ENCODE measurements around the gene NOL6. TPM values are rescaled to one million over a fixed set of nuclear protein-coding genes. Genes with fewer than 3 reads are reported as not detected.

Gene NOL6
- total RNA-seq, 1 experiment from 2014 or later, result 39.3 TPM

GRCh38 chr9:33469891-33470290, 3.8 kb downstream of the NOL6 start:
- Mint-ChIP-seq H3K4me1 (ENCODE audit: low read depth, unreplicated experiment) (peaks cover 9% of the 10 kb centered on the region), H3K27me3 (ENCODE audit: unreplicated experiment) (no peaks in the 10 kb centered on the region), H3K9me3 (ENCODE audit: low read depth, unreplicated experiment) (no peaks in the 10 kb centered on the region), H3K36me3 (ENCODE audit: insufficient read depth, unreplicated experiment) (peaks cover 44% of the 10 kb centered on the region), H3K4me3 (ENCODE audit: low read depth, unreplicated experiment) (no peak overlapping the region), H3K27ac (ENCODE audit: unreplicated experiment) (no peak overlapping the region)
- CTCF ChIA-PET, result interaction anchor here (1.8 kb wide), 1 partner anchor 17 kb away, joined by 5 read pairs; no protein-coding TSS in a partner anchor
- BruUV-seq (replicated peaks), result no TSS peak
- TF ChIP-seq, protein P1, sequence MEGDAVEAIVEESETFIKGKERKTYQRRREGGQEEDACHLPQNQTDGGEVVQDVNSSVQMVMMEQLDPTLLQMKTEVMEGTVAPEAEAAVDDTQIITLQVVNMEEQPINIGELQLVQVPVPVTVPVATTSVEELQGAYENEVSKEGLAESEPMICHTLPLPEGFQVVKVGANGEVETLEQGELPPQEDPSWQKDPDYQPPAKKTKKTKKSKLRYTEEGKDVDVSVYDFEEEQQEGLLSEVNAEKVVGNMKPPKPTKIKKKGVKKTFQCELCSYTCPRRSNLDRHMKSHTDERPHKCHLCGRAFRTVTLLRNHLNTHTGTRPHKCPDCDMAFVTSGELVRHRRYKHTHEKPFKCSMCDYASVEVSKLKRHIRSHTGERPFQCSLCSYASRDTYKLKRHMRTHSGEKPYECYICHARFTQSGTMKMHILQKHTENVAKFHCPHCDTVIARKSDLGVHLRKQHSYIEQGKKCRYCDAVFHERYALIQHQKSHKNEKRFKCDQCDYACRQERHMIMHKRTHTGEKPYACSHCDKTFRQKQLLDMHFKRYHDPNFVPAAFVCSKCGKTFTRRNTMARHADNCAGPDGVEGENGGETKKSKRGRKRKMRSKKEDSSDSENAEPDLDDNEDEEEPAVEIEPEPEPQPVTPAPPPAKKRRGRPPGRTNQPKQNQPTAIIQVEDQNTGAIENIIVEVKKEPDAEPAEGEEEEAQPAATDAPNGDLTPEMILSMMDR (IDR thresholded peaks at IDR 0.05; ENCODE audit: unreplicated experiment), result no peak
- DNase-seq, result no peak
- intact Hi-C loops (cut with micrococcal nuclease; ENCODE audit: unreplicated experiment), result loop anchor here (5.0 kb wide), 3 partner anchors 37 to 183 kb away; no protein-coding TSS in a partner anchor

GRCh38 chr9:33468797-33469621, 4.7 kb downstream of the NOL6 start:
- intact Hi-C loops (cut with micrococcal nuclease; ENCODE audit: unreplicated experiment), result loop anchor here (5.0 kb wide), 1 partner anchor 52 kb away; no protein-coding TSS in a partner anchor
- Mint-ChIP-seq H3K27me3 (ENCODE audit: unreplicated experiment) (no peaks in the 10 kb centered on the region), H3K4me1 (ENCODE audit: low read depth, unreplicated experiment) (peaks cover 9% of the 10 kb centered on the region), H3K4me3 (ENCODE audit: low read depth, unreplicated experiment) (no peak overlapping the region), H3K36me3 (ENCODE audit: insufficient read depth, unreplicated experiment) (peaks cover 42% of the 10 kb centered on the region), H3K27ac (ENCODE audit: unreplicated experiment) (no peak overlapping the region), H3K9me3 (ENCODE audit: low read depth, unreplicated experiment) (no peaks in the 10 kb centered on the region)
- no TSS peak for BruUV-seq (replicated peaks)
- DNase-seq, result no peak
- CTCF ChIA-PET, result no interaction called here
- TF ChIP-seq, protein P1 (IDR thresholded peaks at IDR 0.05; ENCODE audit: unreplicated experiment), result no peak

GRCh38 chr9:33468215-33468730, 5.5 kb downstream of the NOL6 start:
- Mint-ChIP-seq H3K4me1 (ENCODE audit: low read depth, unreplicated experiment) (peaks cover 9% of the 10 kb centered on the region), H3K27me3 (ENCODE audit: unreplicated experiment) (no peaks in the 10 kb centered on the region), H3K4me3 (ENCODE audit: low read depth, unreplicated experiment) (no peak overlapping the region), H3K9me3 (ENCODE audit: low read depth, unreplicated experiment) (no peaks in the 10 kb centered on the region), H3K36me3 (ENCODE audit: insufficient read depth, unreplicated experiment) (peaks cover 34% of the 10 kb centered on the region), H3K27ac (ENCODE audit: unreplicated experiment) (no peak overlapping the region)
- no peak for DNase-seq
- TF ChIP-seq, protein P1 (IDR thresholded peaks at IDR 0.05; ENCODE audit: unreplicated experiment), result no peak
- intact Hi-C loops (cut with micrococcal nuclease; ENCODE audit: unreplicated experiment), result loop anchor here (5.0 kb wide), 1 partner anchor 51 kb away; no protein-coding TSS in a partner anchor
- CTCF ChIA-PET, result no interaction called here
- no TSS peak for BruUV-seq (replicated peaks)

DNA sequence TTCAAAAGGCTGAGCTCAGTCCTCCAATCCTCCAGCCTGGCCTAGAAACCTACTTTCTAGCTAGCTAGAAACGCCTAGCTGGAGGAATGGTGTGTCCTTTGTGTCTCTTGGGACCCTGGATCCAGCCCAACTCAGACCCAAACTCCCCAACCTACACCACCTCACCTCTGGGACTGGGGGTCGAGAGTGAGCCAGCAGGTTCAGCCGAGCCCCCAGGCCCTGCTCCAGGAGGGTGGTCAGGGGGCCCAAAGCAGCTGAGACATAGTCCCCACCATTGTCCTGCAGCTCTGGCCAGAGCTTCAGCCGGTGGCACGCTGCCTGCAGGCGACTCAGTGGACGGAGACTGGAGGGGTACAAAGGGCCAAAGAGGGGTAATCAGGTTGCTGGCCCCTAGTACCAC, 6.2 kb downstream of the NOL6 start:
- H3K27me3 Mint-ChIP-seq (ENCODE audit: unreplicated experiment), result no peaks in the 10 kb centered on the region
- H3K4me3 Mint-ChIP-seq (ENCODE audit: low read depth, unreplicated experiment), result no peak overlapping the region
- H3K36me3 Mint-ChIP-seq (ENCODE audit: insufficient read depth, unreplicated experiment), result peaks cover 30% of the 10 kb centered on the region
- BruUV-seq (replicated peaks), result no TSS peak
- intact Hi-C loops (cut with micrococcal nuclease; ENCODE audit: unreplicated experiment), result loop anchor here (1.0 to 5.0 kb wide), 2 partner anchors 50 to 92 kb away; no protein-coding TSS in a partner anchor
- TF ChIP-seq, protein P1 (IDR thresholded peaks at IDR 0.05; ENCODE audit: unreplicated experiment), result no peak
- no peak overlapping the region for H3K27ac Mint-ChIP-seq (ENCODE audit: unreplicated experiment)
- CTCF ChIA-PET, result interaction anchor here (1.6 to 2.5 kb wide), 3 partner anchors 52 to 92 kb away, joined by 8 to 27 read pairs (median 23); no protein-coding TSS in a partner anchor
- no peaks in the 10 kb centered on the region for H3K9me3 Mint-ChIP-seq (ENCODE audit: low read depth, unreplicated experiment)
- peaks cover 9% of the 10 kb centered on the region for H3K4me1 Mint-ChIP-seq (ENCODE audit: low read depth, unreplicated experiment)
- no peak for DNase-seq
